ENCODE measurements around the gene ZBTB7C.

DNA sequence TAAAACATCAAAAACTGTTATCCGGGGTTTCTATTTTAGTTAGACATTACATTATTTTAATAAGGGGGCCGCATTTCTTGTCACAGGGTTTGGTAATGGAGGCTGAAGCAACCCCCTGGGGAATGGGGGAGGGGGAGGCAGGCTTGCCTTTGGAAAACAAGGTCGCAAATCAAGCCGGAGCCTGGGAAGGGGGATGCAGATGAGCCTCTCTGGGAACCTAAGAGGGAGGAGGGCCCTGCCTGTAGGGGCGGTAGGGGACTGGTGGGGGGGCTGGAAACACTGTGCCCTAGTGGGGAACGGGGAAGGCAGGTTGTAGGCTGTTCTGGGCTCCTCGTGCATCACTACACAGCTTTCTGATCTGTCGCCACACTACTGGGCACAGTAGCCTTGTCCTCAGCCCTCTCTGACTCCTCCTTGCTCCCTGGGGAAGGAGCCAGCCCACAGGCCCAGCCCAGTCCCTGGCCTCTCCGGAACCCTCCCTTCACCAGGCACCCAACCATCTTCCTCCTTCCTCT, 308.5 kb downstream of the ZBTB7C start:
- TF ChIP-seq, protein P1, sequence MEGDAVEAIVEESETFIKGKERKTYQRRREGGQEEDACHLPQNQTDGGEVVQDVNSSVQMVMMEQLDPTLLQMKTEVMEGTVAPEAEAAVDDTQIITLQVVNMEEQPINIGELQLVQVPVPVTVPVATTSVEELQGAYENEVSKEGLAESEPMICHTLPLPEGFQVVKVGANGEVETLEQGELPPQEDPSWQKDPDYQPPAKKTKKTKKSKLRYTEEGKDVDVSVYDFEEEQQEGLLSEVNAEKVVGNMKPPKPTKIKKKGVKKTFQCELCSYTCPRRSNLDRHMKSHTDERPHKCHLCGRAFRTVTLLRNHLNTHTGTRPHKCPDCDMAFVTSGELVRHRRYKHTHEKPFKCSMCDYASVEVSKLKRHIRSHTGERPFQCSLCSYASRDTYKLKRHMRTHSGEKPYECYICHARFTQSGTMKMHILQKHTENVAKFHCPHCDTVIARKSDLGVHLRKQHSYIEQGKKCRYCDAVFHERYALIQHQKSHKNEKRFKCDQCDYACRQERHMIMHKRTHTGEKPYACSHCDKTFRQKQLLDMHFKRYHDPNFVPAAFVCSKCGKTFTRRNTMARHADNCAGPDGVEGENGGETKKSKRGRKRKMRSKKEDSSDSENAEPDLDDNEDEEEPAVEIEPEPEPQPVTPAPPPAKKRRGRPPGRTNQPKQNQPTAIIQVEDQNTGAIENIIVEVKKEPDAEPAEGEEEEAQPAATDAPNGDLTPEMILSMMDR (IDR thresholded peaks at IDR 0.05; ENCODE audit: borderline replicate concordance, extremely low read depth, low read length, poor library complexity, severe bottlenecking): no peak
- no peak for TF ChIP-seq EZH2 (IDR thresholded peaks at IDR 0.05; ENCODE audit: borderline replicate concordance, low read depth, low read length, severe bottlenecking)
